Anterior cingulate cortex (tissue), 58 donors: ENCODE measurements around the gene UNC13C.

Experiments
- DNase-seq, 58 donors: peaks; one replicate each; lab custom pipeline; 2025; lab: John Stamatoyannopoulos, UW

UNC13C gene

GRCh38 chr15:54605556-54605955 is 627.3 kb downstream of the UNC13C start:
- no peak for DNase-seq

- DNase-seq = no peak
These were observed 630.9 kb downstream of the UNC13C start for GRCh38 chr15:54608876-54609835.

- DNase-seq = no peak
These were observed 639.9 kb downstream of the UNC13C start for GRCh38 chr15:54618120-54618519.

GRCh38 chr15:54619180-54619579 is 640.9 kb downstream of the UNC13C start:
- no peak for DNase-seq

GRCh38 chr15:54620916-54621315 is 642.7 kb downstream of the UNC13C start:
- DNase-seq = no peak

- DNase-seq = no peak
These were observed 657.9 kb downstream of the UNC13C start for GRCh38 chr15:54636147-54636546.

- DNase-seq = no peak
These were observed 660.4 kb downstream of the UNC13C start for GRCh38 chr15:54638666-54639065.

- no peak for DNase-seq
These were observed 662.6 kb downstream of the UNC13C start for GRCh38 chr15:54640873-54641272.

GRCh38 chr15:54644796-54645195 is 666.6 kb downstream of the UNC13C start:
- DNase-seq = no peak

GRCh38 chr15:54659646-54660045 is 681.4 kb downstream of the UNC13C start:
- no peak for DNase-seq

GRCh38 chr15:54660356-54660755 is 682.1 kb downstream of the UNC13C start:
- no peak for DNase-seq

GRCh38 chr15:54675241-54675640 is 697.0 kb downstream of the UNC13C start:
- DNase-seq = no peak

- DNase-seq = no peak
These were observed 703.3 kb downstream of the UNC13C start for GRCh38 chr15:54681584-54681983.
